B cell (primary cell): ENCODE results near the gene KANK2.

Experiments used
- CTCF ChIP-seq: fragments of 200-600 bp; IDR thresholded peaks from one replicate; pipeline ENCODE4 v1.8.0; 2022; ENCODE audit warnings: antibody characterized with exemption, mild to moderate bottlenecking
- EZH2 ChIP-seq: IDR thresholded peaks from 2 replicates; pipeline ENCODE4 v1.6.1; 2012; ENCODE audit warnings: borderline replicate concordance, low read depth, mild to moderate bottlenecking, moderate library complexity, low read length; ENCODE audit not compliant: insufficient read depth, poor library complexity, severe bottlenecking

- TF ChIP-seq CTCF (no peak), EZH2 (no peak)
These were observed 44.7 kb upstream of the KANK2 start for GRCh38 chr19:11242025-11242424.
